Neural progenitor cell (in vitro differentiated cells): Measurements from ENCODE around the gene ZNF285.
"Not testable (repeated sequence)": the region's sequence is repeated elsewhere in the genome, so short reads cannot be mapped to it uniquely, and the experiment has no call there.

ENCODE experiments used
- EZH2 ChIP-seq: fragments of 200-600 bp; sonication (generic); IDR thresholded peaks from 2 replicates; pipeline ENCODE4 v1.6.1; 2017; ENCODE audit warnings: antibody characterized with exemption, mild to moderate bottlenecking, moderate library complexity
- EZH2phosphoT487 ChIP-seq: fragments of 200-600 bp; sonication (generic); IDR thresholded peaks from 2 replicates; pipeline ENCODE4 v1.6.1; 2017; ENCODE audit warnings: antibody characterized with exemption
- TF ChIP-seq, protein P1 (sequence below): fragments of 200-600 bp; sonication (generic); IDR thresholded peaks from 2 replicates; pipeline ENCODE4 v1.5.1; 2017; ENCODE audit warnings: antibody characterized with exemption, mild to moderate bottlenecking

DNA sequence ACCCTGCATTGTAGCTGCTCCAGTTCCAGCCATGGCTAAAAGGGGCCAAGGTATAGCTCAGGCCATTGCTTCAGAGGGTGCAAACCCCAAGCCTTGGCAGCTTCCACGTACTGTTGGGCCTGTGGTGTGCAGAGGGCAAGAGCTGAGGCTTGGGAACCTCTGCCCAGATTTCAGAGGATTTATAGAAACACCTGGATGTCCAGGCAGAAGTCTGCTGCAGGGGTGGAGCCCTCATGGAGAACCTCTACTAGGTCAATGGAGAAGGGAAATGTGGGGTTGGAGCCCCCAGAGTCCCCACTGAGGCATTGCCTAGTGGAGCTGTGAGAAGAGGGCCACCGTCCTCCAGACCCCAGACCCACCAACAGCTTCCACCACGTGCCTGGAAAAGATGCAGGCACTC, 66.8 kb downstream of the ZNF285 start:
- TF ChIP-seq, protein P1, sequence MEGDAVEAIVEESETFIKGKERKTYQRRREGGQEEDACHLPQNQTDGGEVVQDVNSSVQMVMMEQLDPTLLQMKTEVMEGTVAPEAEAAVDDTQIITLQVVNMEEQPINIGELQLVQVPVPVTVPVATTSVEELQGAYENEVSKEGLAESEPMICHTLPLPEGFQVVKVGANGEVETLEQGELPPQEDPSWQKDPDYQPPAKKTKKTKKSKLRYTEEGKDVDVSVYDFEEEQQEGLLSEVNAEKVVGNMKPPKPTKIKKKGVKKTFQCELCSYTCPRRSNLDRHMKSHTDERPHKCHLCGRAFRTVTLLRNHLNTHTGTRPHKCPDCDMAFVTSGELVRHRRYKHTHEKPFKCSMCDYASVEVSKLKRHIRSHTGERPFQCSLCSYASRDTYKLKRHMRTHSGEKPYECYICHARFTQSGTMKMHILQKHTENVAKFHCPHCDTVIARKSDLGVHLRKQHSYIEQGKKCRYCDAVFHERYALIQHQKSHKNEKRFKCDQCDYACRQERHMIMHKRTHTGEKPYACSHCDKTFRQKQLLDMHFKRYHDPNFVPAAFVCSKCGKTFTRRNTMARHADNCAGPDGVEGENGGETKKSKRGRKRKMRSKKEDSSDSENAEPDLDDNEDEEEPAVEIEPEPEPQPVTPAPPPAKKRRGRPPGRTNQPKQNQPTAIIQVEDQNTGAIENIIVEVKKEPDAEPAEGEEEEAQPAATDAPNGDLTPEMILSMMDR = not testable (repeated sequence)
- not testable (repeated sequence) for TF ChIP-seq EZH2, EZH2phosphoT487
